AG04449 (cell line): ENCODE data around the gene ARF6.

Experiments
- CTCF ChIA-PET: fragments of 350-600 bp; formaldehyde crosslinking; extraction: SDS; loops from one replicate; lab custom pipeline; 2021; ENCODE audit warnings: antibody characterized with exemption; lab: Yijun Ruan, JAX
- POLR2A ChIA-PET: fragments of 400-600, 350-600 bp; formaldehyde crosslinking; extraction: SDS; loops from one replicate; lab custom pipeline; 2020; ENCODE audit warnings: antibody characterized with exemption, inconsistent platforms; lab: Yijun Ruan, JAX
- DNase-seq: peaks from one replicate; pipeline ENCODE4 v3.0.0-alpha.2; 2010; ENCODE audit warnings: low read depth, low spot score
- H3K4me3 ChIP-seq: 2 replicates; pipeline ENCODE4 v1.5.1; 2011; ENCODE audit warnings: low read depth, mild to moderate bottlenecking, control low read depth, low read length
- CTCF ChIP-seq: IDR thresholded peaks from one replicate; pipeline ENCODE4 v1.5.1; 2011; ENCODE audit warnings: mild to moderate bottlenecking, moderate library complexity, low read length, control low read depth, inconsistent platforms; ENCODE audit not compliant: insufficient read depth; ENCODE audit errors: missing control alignments

The ARF6 gene

GRCh38 chr14:49892636-49893308 lies at the start of gene ARF6:
Gene ARF6 (plus strand): TSS chr14:49893082. CDS start chr14:49893737, 655 bp downstream.
- CTCF ChIA-PET = interaction anchor here (0.6 to 3.2 kb wide), 12 partner anchors 9 to 214 kb away, joined by 3 to 21 read pairs (median 4); no protein-coding TSS in a partner anchor
- H3K4me3 ChIP-seq = peak within 1 kb of the TSS; percentile 80
- peak; percentile 15 for TF ChIP-seq CTCF
- POLR2A ChIA-PET = interaction anchor here (0.9 to 2.6 kb wide), 6 partner anchors 24 to 174 kb away, joined by 3 to 17 read pairs (median 4); partner anchors contain the start of gene NEMF
- DNase-seq = peak; percentile 77

- DNase-seq = no peak
- H3K4me3 ChIP-seq = no peak overlapping the region
- no peak for TF ChIP-seq CTCF
- ChIA-PET CTCF (interaction anchor here (0.6 to 9.5 kb wide), 2 partner anchors 13 to 914 kb away, joined by 3 to 174 read pairs; no protein-coding TSS in a partner anchor), POLR2A (interaction anchor here (1.5 kb wide), 1 partner anchor 13 kb away, joined by 3 read pairs; no protein-coding TSS in a partner anchor)
Observed at GRCh38 chr14:49849213-49849847, 43.6 kb upstream of the ARF6 start.

GRCh38 chr14:49851813-49852212 lies 41.1 kb upstream of the ARF6 start:
- POLR2A ChIA-PET = interaction anchor here (0.6 to 2.3 kb wide), 6 partner anchors 9 to 746 kb away, joined by 3 to 17 read pairs (median 6); partner anchors contain the start of genes DNAAF2 and KLHDC2
- DNase-seq = no peak
- CTCF ChIA-PET = interaction anchor here (0.9 to 9.5 kb wide), 27 partner anchors 8 to 409 kb away, joined by 3 to 174 read pairs (median 5); partner anchors contain the start of genes DNAAF2 and SOS2
- peak overlapping the region; percentile 96 for H3K4me3 ChIP-seq
- no peak for TF ChIP-seq CTCF

- TF ChIP-seq CTCF = peak; percentile 72
- ChIA-PET POLR2A (interaction anchor here (0.6 to 2.3 kb wide), 8 partner anchors 8 to 264 kb away, joined by 3 to 17 read pairs (median 4); partner anchors contain the start of genes DNAAF2, KLHDC2 and VCPKMT), CTCF (interaction anchor here (0.6 to 9.5 kb wide), 45 partner anchors 9 to 408 kb away, joined by 3 to 174 read pairs (median 5); partner anchors contain the start of genes DNAAF2 and VCPKMT)
- no peak for DNase-seq
- peak within 1 kb of the TSS; percentile 96 for H3K4me3 ChIP-seq
Observed at GRCh38 chr14:49852301-49853157, 40.4 kb upstream of the ARF6 start, which contains the start of gene NEMF. Gene NEMF (minus strand): TSS chr14:49852788. CDS start chr14:49852753, 35 bp downstream.

- TF ChIP-seq CTCF = no peak
- no peak for DNase-seq
- ChIA-PET CTCF (interaction anchor here (0.7 to 9.5 kb wide), 42 partner anchors 9 to 408 kb away, joined by 3 to 174 read pairs (median 4); partner anchors contain the start of genes ARF6 and VCPKMT), POLR2A (interaction anchor here (0.8 to 2.3 kb wide), 8 partner anchors 9 to 263 kb away, joined by 3 to 17 read pairs (median 4); partner anchors contain the start of genes DNAAF2, KLHDC2 and VCPKMT)
- H3K4me3 ChIP-seq = peak overlapping the region; percentile 96
Observed at GRCh38 chr14:49853158-49853477, 39.8 kb upstream of the ARF6 start.
